Endothelial cell (in vitro differentiated cells): ENCODE data around the gene FUOM. TPM values are rescaled to one million over a fixed set of nuclear protein-coding genes. Genes with fewer than 3 reads are reported as not detected.

Source experiments
- DNase-seq: peaks from one replicate; pipeline ENCODE4 v3.0.0; 2021; ENCODE audit warnings: low spot score
- H3K27ac Mint-ChIP-seq: one replicate; pipeline ENCODE4 v1.8.0; 2021; ENCODE audit warnings: mixed read lengths, inconsistent platforms; ENCODE audit not compliant: unreplicated experiment
- H3K27me3 Mint-ChIP-seq: one replicate; pipeline ENCODE4 v1.8.0; 2021; ENCODE audit warnings: mild to moderate bottlenecking, moderate library complexity, mixed read lengths, inconsistent platforms; ENCODE audit not compliant: unreplicated experiment
- H3K36me3 Mint-ChIP-seq: one replicate; pipeline ENCODE4 v1.8.0; 2021; ENCODE audit warnings: mild to moderate bottlenecking, low read depth, mixed read lengths, inconsistent platforms; ENCODE audit not compliant: unreplicated experiment
- H3K4me1 Mint-ChIP-seq: one replicate; pipeline ENCODE4 v1.8.0; 2021; ENCODE audit warnings: mild to moderate bottlenecking, mixed read lengths, inconsistent platforms; ENCODE audit not compliant: unreplicated experiment
- H3K4me3 Mint-ChIP-seq: one replicate; pipeline ENCODE4 v1.8.0; 2021; ENCODE audit warnings: mild to moderate bottlenecking, mixed read lengths, inconsistent platforms; ENCODE audit not compliant: unreplicated experiment
- H3K9me3 Mint-ChIP-seq: one replicate; pipeline ENCODE4 v1.8.0; 2021; ENCODE audit warnings: mixed read lengths, inconsistent platforms; ENCODE audit not compliant: unreplicated experiment
- total RNA-seq: library from RNA; stranded (reverse); fragmentation: NEBNext Ultra II Directional; extraction: Animal tissue kit (Norgen Biotek cat#: 25700); gene quantifications from one replicate; pipeline ENCODE4 v1.2.1, GENCODE V29; 2021; ENCODE audit not compliant: unreplicated experiment
- TF ChIP-seq, protein P1 (sequence below): fragments of 200-600 bp; sonication (generic); IDR thresholded peaks from one replicate; pipeline ENCODE4 v1.5.0; 2021; ENCODE audit warnings: antibody characterized with exemption; ENCODE audit not compliant: unreplicated experiment

FUOM gene
- total RNA-seq, 1 donor from 2014 or later = 8.9 TPM

DNA sequence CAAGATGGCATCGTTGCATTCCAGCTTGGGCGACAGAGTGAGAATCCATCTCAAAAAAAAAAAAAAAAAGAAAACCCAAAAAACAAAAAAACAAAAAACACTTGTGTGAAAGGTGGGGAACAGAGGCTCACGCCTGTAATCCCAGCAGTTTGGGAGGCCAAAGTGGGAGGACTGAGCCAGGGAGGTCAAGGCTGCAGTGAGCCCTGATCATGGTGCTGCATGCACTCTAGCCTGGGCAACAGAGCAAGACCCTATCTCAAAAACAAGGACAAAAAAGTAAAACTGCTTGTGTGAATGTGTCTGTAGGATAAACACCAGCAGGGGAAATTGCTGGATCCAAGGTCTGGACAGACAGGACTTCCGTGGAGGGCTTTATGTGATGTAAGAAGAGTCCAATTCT is 25.7 kb upstream of the FUOM start:
- peaks cover 7% of the 10 kb centered on the region for H3K27me3 Mint-ChIP-seq
- TF ChIP-seq, protein P1, sequence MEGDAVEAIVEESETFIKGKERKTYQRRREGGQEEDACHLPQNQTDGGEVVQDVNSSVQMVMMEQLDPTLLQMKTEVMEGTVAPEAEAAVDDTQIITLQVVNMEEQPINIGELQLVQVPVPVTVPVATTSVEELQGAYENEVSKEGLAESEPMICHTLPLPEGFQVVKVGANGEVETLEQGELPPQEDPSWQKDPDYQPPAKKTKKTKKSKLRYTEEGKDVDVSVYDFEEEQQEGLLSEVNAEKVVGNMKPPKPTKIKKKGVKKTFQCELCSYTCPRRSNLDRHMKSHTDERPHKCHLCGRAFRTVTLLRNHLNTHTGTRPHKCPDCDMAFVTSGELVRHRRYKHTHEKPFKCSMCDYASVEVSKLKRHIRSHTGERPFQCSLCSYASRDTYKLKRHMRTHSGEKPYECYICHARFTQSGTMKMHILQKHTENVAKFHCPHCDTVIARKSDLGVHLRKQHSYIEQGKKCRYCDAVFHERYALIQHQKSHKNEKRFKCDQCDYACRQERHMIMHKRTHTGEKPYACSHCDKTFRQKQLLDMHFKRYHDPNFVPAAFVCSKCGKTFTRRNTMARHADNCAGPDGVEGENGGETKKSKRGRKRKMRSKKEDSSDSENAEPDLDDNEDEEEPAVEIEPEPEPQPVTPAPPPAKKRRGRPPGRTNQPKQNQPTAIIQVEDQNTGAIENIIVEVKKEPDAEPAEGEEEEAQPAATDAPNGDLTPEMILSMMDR = no peak
- no peak overlapping the region for H3K27ac Mint-ChIP-seq
- H3K9me3 Mint-ChIP-seq = no peaks in the 10 kb centered on the region
- H3K36me3 Mint-ChIP-seq = peaks cover 3% of the 10 kb centered on the region
- H3K4me1 Mint-ChIP-seq = peaks cover 3% of the 10 kb centered on the region
- H3K4me3 Mint-ChIP-seq = no peak overlapping the region
- no peak for DNase-seq

- H3K4me3 Mint-ChIP-seq = no peak overlapping the region
- no peaks in the 10 kb centered on the region for H3K4me1 Mint-ChIP-seq
- TF ChIP-seq, protein P1 = no peak
- no peaks in the 10 kb centered on the region for H3K9me3 Mint-ChIP-seq
- peaks cover 13% of the 10 kb centered on the region for H3K27me3 Mint-ChIP-seq
- H3K36me3 Mint-ChIP-seq = no peaks in the 10 kb centered on the region
- H3K27ac Mint-ChIP-seq = no peak overlapping the region
- DNase-seq = no peak
These were observed 23.2 kb upstream of the FUOM start for GRCh38 chr10:133381036-133381435.

DNA sequence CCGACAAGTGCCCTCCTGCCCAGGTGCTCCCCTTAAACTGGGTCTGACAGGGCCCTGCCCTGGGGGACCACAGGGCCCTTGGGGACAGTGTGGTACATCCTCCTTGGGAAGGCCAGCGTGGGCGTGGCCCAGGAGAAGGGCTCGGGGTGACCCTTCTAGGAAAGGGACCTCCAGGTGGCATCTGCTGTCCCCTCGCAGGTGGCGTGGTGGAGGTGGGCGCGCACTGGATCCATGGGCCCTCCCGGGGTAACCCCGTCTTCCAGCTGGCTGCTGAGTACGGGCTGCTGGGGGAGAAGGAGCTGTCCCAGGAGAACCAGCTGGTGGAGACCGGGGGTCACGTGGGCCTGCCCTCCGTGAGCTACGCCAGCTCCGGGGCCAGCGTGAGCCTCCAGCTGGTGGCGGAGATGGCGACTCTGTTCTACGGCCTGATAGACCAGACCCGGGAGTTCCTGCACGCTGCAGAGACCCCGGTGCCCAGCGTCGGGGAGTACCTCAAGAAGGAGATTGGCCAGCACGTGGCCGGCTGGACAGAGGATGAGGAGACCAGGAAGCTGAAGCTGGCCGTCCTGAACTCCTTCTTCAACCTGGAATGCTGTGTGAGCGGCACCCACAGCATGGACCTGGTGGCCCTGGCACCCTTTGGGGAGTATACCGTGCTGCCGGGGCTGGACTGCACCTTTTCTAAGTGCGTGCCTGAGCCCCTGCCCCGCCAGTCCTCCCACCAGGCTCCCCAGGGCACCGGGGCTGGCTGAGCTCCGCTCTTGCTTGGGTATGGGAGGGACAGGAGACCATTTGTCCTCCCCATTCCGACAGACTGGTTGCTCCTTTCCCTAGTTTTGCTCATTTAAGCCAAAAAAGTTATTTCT is 22.2 kb upstream of the FUOM start:
- Mint-ChIP-seq H3K27me3 (peaks cover 21% of the 10 kb centered on the region), H3K27ac (no peak overlapping the region), H3K4me1 (no peaks in the 10 kb centered on the region), H3K9me3 (no peaks in the 10 kb centered on the region), H3K36me3 (no peaks in the 10 kb centered on the region), H3K4me3 (peak overlapping the region; percentile 14)
- TF ChIP-seq, protein P1 = no peak
- no peak for DNase-seq

DNA sequence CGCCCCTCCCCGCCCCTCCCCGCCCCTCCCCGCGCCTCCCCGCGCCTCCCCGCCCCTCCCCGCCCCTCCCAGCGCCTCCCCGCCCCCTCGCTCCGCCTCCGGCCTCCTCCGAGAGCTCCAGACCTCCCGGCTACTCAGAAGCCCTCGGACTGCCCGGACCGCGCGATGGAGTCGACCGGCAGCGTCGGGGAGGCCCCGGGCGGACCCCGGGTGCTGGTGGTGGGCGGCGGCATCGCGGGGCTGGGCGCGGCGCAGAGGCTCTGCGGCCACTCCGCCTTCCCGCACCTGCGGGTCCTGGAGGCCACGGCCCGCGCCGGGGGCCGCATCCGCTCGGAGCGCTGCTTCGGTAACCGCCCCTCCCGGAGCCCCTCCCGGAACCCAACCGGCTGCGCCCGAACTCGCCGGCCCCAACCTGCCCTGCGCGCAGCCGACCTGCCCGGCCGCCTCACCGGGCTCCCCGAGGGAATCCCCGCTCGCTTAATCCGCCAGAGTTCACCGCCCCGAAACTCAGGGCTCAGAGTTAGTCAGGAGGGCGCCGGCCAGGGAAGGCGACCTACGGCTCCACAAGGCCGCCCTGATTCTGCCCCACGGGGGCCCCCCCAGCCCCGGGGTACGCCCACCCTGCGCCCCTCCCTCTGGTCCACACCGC is 21.5 kb upstream of the FUOM start, which contains the start of gene PAOX:
TSS of gene PAOX (plus strand) at position 111 of the 649 bp plus-strand sequence. CDS start at position 166, 55 bp downstream.
- Mint-ChIP-seq H3K36me3 (no peaks in the 10 kb centered on the region), H3K27me3 (peaks cover 23% of the 10 kb centered on the region), H3K4me1 (no peaks in the 10 kb centered on the region), H3K9me3 (no peaks in the 10 kb centered on the region), H3K27ac (no peak within 1 kb of the TSS), H3K4me3 (peak within 1 kb of the TSS; percentile 83)
- TF ChIP-seq, protein P1 = no peak
- peak; percentile 53 for DNase-seq
